D721Med (cell line): Measurements from ENCODE around the gene VDR.
A peak's percentile ranks its signal among the peaks of the same experiment; 100 is the strongest.

Source experiments
- DNase-seq: peaks from one replicate; pipeline ENCODE4 v3.0.0; 2011; ENCODE audit warnings: low spot score; ENCODE audit not compliant: insufficient read length
- FAIRE-seq: peaks from 2 replicates; lab custom pipeline; 2011; peaks lifted over from hg19 to GRCh38; lab: Jason Lieb, UNC
- CTCF ChIP-seq: IDR thresholded peaks from 2 replicates; pipeline ENCODE4 v1.5.1; 2012; ENCODE audit warnings: mild to moderate bottlenecking, control low read depth; ENCODE audit not compliant: insufficient read depth; ENCODE audit errors: missing control alignments

The VDR gene

GRCh38 chr12:47870175-47870781 lies 34.5 kb downstream of the VDR start:
- DNase-seq (no peak), FAIRE-seq (no peak)
- peak; percentile 16 for TF ChIP-seq CTCF

- DNase-seq (no peak), FAIRE-seq (no peak)
- TF ChIP-seq CTCF, result no peak
These were observed 36.2 kb downstream of the VDR start for GRCh38 chr12:47868552-47869031.

- FAIRE-seq (no peak), DNase-seq (no peak)
- TF ChIP-seq CTCF, result no peak
These were observed 36.8 kb downstream of the VDR start for GRCh38 chr12:47868041-47868440.

- FAIRE-seq, result no peak
- no peak for DNase-seq
- TF ChIP-seq CTCF, result no peak
These were observed 37.3 kb downstream of the VDR start for GRCh38 chr12:47867495-47867941.

- DNase-seq, result no peak
- no peak for TF ChIP-seq CTCF
- no peak for FAIRE-seq
These were observed 40.1 kb downstream of the VDR start for GRCh38 chr12:47864646-47865235.

GRCh38 chr12:47863985-47864384 lies 40.8 kb downstream of the VDR start:
- DNase-seq (no peak), FAIRE-seq (no peak)
- TF ChIP-seq CTCF, result no peak

- no peak for TF ChIP-seq CTCF
- no peak for DNase-seq
- FAIRE-seq, result no peak
These were observed 41.3 kb downstream of the VDR start for GRCh38 chr12:47863467-47863866.
